ENCODE measurements around the gene ABLIM2. TPM values are rescaled to one million over a fixed set of nuclear protein-coding genes. Genes with fewer than 3 reads are reported as not detected.

Gene ABLIM2
- total and polyA plus RNA-seq, 2 of the 13 experiments (the other 11 are each of a cell fraction or from before 2014, with no cell fraction given) = 0.20 to 0.37 TPM

DNA sequence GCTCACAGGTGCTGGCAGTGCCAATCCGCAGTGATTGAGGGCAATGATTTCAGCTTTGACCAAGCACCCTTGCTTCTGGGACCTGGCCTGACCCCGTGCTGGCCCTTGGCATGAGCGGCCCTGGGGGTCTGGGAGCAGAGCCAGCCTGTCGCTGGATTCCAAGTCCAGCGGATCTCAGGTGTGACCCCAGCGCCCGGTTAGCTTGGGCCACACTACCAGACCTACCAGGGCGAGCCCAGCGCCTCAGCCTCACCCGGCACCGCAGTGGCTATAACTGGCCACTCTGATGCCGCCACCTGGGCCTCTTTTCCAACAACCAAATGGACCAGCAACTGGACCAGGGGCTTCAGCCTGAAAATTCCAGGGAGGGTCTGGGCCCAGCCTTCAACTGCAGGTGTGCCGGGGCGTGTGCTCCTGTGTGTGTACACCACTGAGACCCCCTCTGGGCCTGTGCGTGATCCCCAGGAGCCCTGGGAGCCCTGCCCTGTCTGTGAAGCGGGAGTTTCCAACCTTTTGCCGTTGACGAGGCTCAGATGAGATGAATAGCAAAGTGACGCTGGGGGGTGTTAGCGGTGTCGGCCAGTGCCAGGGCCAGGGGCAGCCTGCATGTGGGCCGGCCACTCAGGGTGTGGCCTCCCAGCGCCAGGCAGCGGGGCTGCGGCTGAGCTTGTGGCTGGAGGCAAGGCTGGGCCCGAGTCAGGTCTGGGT is 41.1 kb upstream of the ABLIM2 start:
- DNase-seq (ENCODE audit: low spot score) (no peak), FAIRE-seq (no peak), ATAC-seq (peak; percentile 14)
- H3K9me3 ChIP-seq (ENCODE audit: low read length) = no peaks in the 10 kb centered on the region
- H3K4me2 ChIP-seq (ENCODE audit: low read depth, low read length) = peak overlapping the region; percentile 88
- 0% methylated on average over 3 of the region's 26 CpGs for WGBS (ENCODE audit: low lambda C conversion rate)
- H3K27ac ChIP-seq (ENCODE audit: extremely low read length, insufficient read depth, low read length) = peak overlapping the region; percentile 66
- peaks cover 0 to 28% of the 10 kb centered on the region in 2 experiments; a peak in 3 of 5 replicates for H3K27me3 ChIP-seq (ENCODE audit: control insufficient read depth in 1 of 2, insufficient read depth in 2 of 2, low read length in 2 of 2)
- intact Hi-C loops (cut with micrococcal nuclease; ENCODE audit: unreplicated experiment) (no loop called here), in situ Hi-C loops (cut with HindIII; ENCODE audit: extremely low pct_ligation_motif_present, low pct_unique_long_range_greater_than_20kb) (no loop called here)
- POLR2A ChIA-PET = interaction anchor here (0.8 to 2.6 kb wide), 4 partner anchors 20 to 1559 kb away, joined by 3 to 11 read pairs (median 6); partner anchors contain the start of gene MRFAP1
- peak overlapping the region; percentile 73 to 88 (median 85) for H3K4me3 ChIP-seq (replicated peaks in 1 of 3; ENCODE audit: insufficient read depth in 1 of 3, low read depth in 2 of 3, low read length in 3 of 3)
- no peaks in the 10 kb centered on the region; a peak in 1 of 5 replicates for H3K36me3 ChIP-seq (replicated peaks in 1 of 2; ENCODE audit: control insufficient read depth in 1 of 2, insufficient read depth in 2 of 2, low read length in 2 of 2)
- H2AFZ ChIP-seq (ENCODE audit: low read length) = no peak overlapping the region
- peaks cover 52% of the 10 kb centered on the region for H3K79me2 ChIP-seq (ENCODE audit: insufficient read depth, low read length)
- peaks cover 71% of the 10 kb centered on the region for H3K4me1 ChIP-seq (ENCODE audit: insufficient read depth, low read length)
- H4K20me1 ChIP-seq (ENCODE audit: insufficient read depth, low read length) = peaks cover 20% of the 10 kb centered on the region; the same call in 1 of the 2 replicates
- CTCF ChIA-PET (ENCODE audit: low intra/inter-chr PET ratio, low total read pairs) = no interaction called here
- H3K9ac ChIP-seq (ENCODE audit: insufficient read depth, low read depth, low read length) = peak overlapping the region; percentile 92
- BruUV-seq (replicated peaks) = TSS peak; percentile 66
- TF ChIP-seq ZNF558 (CRISPR knock-in tag; IDR thresholded peaks at IDR 0.05; ENCODE audit: borderline replicate concordance) = 0 out of 2 replicates have a peak, but pooled peaks have one; percentile 4
- no peak for TF ChIP-seq MED8 (CRISPR knock-in tag; IDR thresholded peaks at IDR 0.05; ENCODE audit: insufficient replicate concordance)
- 0 out of 2 replicates have a peak, but pooled peaks have one; percentile 2 for TF ChIP-seq ZNF782 (CRISPR knock-in tag; IDR thresholded peaks at IDR 0.05; ENCODE audit: borderline replicate concordance)
- TF ChIP-seq TAF1 (CRISPR knock-in tag; IDR thresholded peaks at IDR 0.05) = no peak
- TF ChIP-seq, protein P1, sequence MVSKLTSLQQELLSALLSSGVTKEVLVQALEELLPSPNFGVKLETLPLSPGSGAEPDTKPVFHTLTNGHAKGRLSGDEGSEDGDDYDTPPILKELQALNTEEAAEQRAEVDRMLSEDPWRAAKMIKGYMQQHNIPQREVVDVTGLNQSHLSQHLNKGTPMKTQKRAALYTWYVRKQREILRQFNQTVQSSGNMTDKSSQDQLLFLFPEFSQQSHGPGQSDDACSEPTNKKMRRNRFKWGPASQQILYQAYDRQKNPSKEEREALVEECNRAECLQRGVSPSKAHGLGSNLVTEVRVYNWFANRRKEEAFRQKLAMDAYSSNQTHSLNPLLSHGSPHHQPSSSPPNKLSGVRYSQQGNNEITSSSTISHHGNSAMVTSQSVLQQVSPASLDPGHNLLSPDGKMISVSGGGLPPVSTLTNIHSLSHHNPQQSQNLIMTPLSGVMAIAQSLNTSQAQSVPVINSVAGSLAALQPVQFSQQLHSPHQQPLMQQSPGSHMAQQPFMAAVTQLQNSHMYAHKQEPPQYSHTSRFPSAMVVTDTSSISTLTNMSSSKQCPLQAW (CRISPR knock-in tag; IDR thresholded peaks at IDR 0.05) = no peak; the same call in 1 of the 2 replicates
- TF ChIP-seq, protein P2, sequence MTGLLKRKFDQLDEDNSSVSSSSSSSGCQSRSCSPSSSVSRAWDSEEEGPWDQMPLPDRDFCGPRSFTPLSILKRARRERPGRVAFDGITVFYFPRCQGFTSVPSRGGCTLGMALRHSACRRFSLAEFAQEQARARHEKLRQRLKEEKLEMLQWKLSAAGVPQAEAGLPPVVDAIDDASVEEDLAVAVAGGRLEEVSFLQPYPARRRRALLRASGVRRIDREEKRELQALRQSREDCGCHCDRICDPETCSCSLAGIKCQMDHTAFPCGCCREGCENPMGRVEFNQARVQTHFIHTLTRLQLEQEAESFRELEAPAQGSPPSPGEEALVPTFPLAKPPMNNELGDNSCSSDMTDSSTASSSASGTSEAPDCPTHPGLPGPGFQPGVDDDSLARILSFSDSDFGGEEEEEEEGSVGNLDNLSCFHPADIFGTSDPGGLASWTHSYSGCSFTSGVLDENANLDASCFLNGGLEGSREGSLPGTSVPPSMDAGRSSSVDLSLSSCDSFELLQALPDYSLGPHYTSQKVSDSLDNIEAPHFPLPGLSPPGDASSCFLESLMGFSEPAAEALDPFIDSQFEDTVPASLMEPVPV (CRISPR knock-in tag; IDR thresholded peaks at IDR 0.05) = 0 out of 2 replicates have a peak, but pooled peaks have one; percentile 25
- TF ChIP-seq, protein P3, sequence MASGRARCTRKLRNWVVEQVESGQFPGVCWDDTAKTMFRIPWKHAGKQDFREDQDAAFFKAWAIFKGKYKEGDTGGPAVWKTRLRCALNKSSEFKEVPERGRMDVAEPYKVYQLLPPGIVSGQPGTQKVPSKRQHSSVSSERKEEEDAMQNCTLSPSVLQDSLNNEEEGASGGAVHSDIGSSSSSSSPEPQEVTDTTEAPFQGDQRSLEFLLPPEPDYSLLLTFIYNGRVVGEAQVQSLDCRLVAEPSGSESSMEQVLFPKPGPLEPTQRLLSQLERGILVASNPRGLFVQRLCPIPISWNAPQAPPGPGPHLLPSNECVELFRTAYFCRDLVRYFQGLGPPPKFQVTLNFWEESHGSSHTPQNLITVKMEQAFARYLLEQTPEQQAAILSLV (CRISPR knock-in tag; IDR thresholded peaks at IDR 0.05; ENCODE audit: borderline replicate concordance) = 0 out of 2 replicates have a peak, but pooled peaks have one; percentile 10
- TF ChIP-seq ATF1 (CRISPR knock-in tag; IDR thresholded peaks at IDR 0.05) = no peak
- TF ChIP-seq, protein P4, sequence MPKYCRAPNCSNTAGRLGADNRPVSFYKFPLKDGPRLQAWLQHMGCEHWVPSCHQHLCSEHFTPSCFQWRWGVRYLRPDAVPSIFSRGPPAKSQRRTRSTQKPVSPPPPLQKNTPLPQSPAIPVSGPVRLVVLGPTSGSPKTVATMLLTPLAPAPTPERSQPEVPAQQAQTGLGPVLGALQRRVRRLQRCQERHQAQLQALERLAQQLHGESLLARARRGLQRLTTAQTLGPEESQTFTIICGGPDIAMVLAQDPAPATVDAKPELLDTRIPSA (CRISPR knock-in tag; IDR thresholded peaks at IDR 0.05; ENCODE audit: borderline replicate concordance) = 0 out of 2 replicates have a peak, but pooled peaks have one; percentile 42
- TF ChIP-seq, protein P5, sequence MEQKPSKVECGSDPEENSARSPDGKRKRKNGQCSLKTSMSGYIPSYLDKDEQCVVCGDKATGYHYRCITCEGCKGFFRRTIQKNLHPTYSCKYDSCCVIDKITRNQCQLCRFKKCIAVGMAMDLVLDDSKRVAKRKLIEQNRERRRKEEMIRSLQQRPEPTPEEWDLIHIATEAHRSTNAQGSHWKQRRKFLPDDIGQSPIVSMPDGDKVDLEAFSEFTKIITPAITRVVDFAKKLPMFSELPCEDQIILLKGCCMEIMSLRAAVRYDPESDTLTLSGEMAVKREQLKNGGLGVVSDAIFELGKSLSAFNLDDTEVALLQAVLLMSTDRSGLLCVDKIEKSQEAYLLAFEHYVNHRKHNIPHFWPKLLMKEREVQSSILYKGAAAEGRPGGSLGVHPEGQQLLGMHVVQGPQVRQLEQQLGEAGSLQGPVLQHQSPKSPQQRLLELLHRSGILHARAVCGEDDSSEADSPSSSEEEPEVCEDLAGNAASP (CRISPR knock-in tag; IDR thresholded peaks at IDR 0.05; ENCODE audit: borderline replicate concordance) = no peak; the same call in 1 of the 2 replicates
- TF ChIP-seq NR2F2 (IDR thresholded peaks at IDR 0.05; ENCODE audit: borderline replicate concordance, low read depth) = no peak
- TF ChIP-seq ZFY (CRISPR knock-in tag; IDR thresholded peaks at IDR 0.05) = peak; percentile 55; the same call in 1 of the 2 replicates
- TF ChIP-seq, protein P6, sequence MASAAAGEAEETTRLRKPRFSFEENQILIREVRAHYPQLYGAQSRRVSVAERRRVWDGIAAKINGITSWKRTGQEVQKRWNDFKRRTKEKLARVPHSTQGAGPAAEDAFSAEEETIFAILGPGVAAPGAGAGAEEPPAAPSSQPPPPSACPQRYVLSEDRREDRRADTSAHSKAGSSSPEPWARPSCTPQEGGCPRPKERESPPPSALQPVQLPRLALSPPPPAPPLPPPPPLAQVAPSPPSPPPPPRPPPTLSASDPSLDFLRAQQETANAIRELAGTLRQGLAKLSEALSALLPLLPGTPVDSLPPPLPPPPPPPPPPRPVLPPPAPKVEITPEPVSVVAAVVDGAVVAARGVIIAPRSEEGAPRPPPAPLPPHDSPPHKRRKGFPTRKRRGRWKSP (CRISPR knock-in tag; IDR thresholded peaks at IDR 0.05) = 0 out of 2 replicates have a peak, but pooled peaks have one; percentile 3
- TF ChIP-seq GTF3A (CRISPR knock-in tag; conservative IDR thresholded peaks at IDR 0.05) = no peak

All from HepG2 (cell line).